Fibroblast of lung (primary cell): Measurements from ENCODE around the gene CYP27B1.

Experiments
- CTCF ChIP-seq, 2 donors: IDR thresholded peaks in 1 of 2; conservative IDR thresholded peaks in 1 of 2; 1 replicate in 1 of 2; 2 replicates in 1 of 2; pipeline ENCODE4 v1.5.1; 2011 to 2012; ENCODE audit warnings: low read length in 2 of 2, control low read depth in 1 of 2, inconsistent platforms in 1 of 2, low read depth in 1 of 2, mild to moderate bottlenecking in 1 of 2
- EZH2 ChIP-seq: IDR thresholded peaks from 2 replicates; pipeline ENCODE4 v1.5.1; 2012; ENCODE audit warnings: low read length, control low read depth, mild to moderate bottlenecking; ENCODE audit errors: missing control alignments

- TF ChIP-seq CTCF (conservative IDR thresholded peaks at IDR 0.05 in 1 of 2, IDR thresholded peaks at IDR 0.05 in 1 of 2; ENCODE audit: low read depth in 1 of 2, low read length in 2 of 2) (no peak), EZH2 (no peak)
Measured at GRCh38 chr12:57750561-57751431, 16.1 kb downstream of the CYP27B1 start.
